ENCODE measurements around the gene TMEM119. TPM values are rescaled to one million over a fixed set of nuclear protein-coding genes. Genes with fewer than 3 reads are reported as not detected.
"Not testable (repeated sequence)": the region's sequence is repeated elsewhere in the genome, so short reads cannot be mapped to it uniquely, and the experiment has no call there.

TMEM119 gene
- total RNA-seq, 1 donor from 2014 or later: 27.2 TPM

GRCh38 chr12:108594323-108594903, 3.5 kb downstream of the TMEM119 start:
- Mint-ChIP-seq H3K27ac (no peak overlapping the region), H3K4me1 (ENCODE audit: unreplicated experiment) (peaks cover 11% of the 10 kb centered on the region), H3K9me3 (no peaks in the 10 kb centered on the region), H3K36me3 (no peaks in the 10 kb centered on the region), H3K27me3 (no peaks in the 10 kb centered on the region), H3K4me3 (no peak overlapping the region)
- TF ChIP-seq CTCF (conservative IDR thresholded peaks at IDR 0.05): no peak
- no peak for DNase-seq (ENCODE audit: extremely low spot score, unreplicated experiment)

- Mint-ChIP-seq H3K9me3 (no peaks in the 10 kb centered on the region), H3K4me1 (ENCODE audit: unreplicated experiment) (peaks cover 12% of the 10 kb centered on the region), H3K36me3 (no peaks in the 10 kb centered on the region), H3K4me3 (no peak overlapping the region), H3K27me3 (no peaks in the 10 kb centered on the region), H3K27ac (no peak overlapping the region)
- no peak for TF ChIP-seq CTCF (conservative IDR thresholded peaks at IDR 0.05)
- no peak for DNase-seq (ENCODE audit: extremely low spot score, unreplicated experiment)
Observed at GRCh38 chr12:108592033-108592909, 5.6 kb downstream of the TMEM119 start.

DNA sequence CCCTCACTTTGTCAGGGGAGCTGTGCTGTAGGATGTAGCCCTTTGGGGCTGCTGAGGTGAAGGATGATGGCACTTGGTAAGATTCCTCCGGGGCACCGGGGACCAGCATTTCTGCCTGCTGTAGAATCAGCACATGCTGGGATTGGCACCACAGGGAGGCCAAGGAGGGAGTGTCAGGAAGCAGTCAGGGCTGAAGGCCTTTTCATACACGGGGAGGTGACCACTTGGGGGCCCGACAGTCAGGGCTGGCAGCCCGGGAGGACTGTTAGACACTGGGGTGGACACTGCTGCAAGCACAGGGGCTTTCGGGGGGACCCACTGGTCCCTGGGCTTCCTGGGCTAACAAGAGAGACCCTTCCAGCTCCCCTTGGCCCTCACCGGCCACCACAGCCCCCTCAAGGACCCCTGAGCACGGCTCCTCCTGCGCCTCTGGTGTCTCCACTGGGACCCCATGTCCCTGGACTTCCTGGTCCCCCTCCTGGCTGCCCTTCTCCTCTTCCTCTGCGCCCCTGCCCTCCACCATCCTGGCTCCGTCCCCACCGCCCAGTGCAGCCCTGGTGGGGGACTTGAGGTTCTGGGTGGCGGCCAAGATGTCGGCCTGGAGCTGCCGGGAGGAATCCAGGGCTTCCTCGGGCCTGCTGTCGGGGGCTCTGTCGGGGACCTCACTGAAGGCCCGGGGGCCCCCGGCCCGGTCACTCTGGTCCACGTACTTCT, 6.5 kb downstream of the TMEM119 start:
- H3K27ac Mint-ChIP-seq: no peak overlapping the region

GRCh38 chr12:108590463-108590862, 7.4 kb downstream of the TMEM119 start:
- peaks cover 11% of the 10 kb centered on the region for H3K4me1 Mint-ChIP-seq (ENCODE audit: unreplicated experiment)
- not testable (repeated sequence) for H3K27ac Mint-ChIP-seq; H3K27me3 Mint-ChIP-seq; DNase-seq (ENCODE audit: extremely low spot score, unreplicated experiment); H3K4me3 Mint-ChIP-seq; H3K9me3 Mint-ChIP-seq; H3K36me3 Mint-ChIP-seq

More for the DNA sequence above, 6.5 kb downstream of the TMEM119 start:
- Mint-ChIP-seq H3K9me3 (no peaks in the 10 kb centered on the region), H3K36me3 (no peaks in the 10 kb centered on the region), H3K27me3 (no peaks in the 10 kb centered on the region), H3K4me3 (no peak overlapping the region), H3K4me1 (ENCODE audit: unreplicated experiment) (peaks cover 11% of the 10 kb centered on the region)
- no peak for TF ChIP-seq CTCF (conservative IDR thresholded peaks at IDR 0.05)
- no peak for DNase-seq (ENCODE audit: extremely low spot score, unreplicated experiment)

DNA sequence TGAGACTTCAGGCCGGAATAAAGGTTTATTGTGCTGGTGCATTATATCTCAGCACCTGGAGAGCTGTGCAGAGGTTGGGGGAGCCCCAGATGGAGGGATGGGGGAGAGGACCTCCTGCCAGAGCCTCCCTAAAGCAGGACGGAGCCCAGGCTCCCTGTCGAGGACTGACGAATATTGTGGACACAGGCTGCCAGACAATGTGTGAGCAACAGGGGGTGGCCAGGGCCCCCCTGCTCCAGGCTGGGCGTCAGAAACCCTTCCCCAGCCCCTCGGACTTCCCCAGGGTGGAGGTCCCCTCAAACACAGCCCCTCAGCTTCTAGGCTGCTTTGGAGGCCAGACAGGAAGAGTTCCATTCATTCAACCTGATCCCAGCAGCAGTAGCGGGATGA, 8.0 kb downstream of the TMEM119 start:
- TF ChIP-seq CTCF (conservative IDR thresholded peaks at IDR 0.05): no peak
- DNase-seq (ENCODE audit: extremely low spot score, unreplicated experiment): no peak
- Mint-ChIP-seq H3K27ac (no peak overlapping the region), H3K4me3 (no peak overlapping the region), H3K27me3 (no peaks in the 10 kb centered on the region), H3K36me3 (no peaks in the 10 kb centered on the region), H3K4me1 (ENCODE audit: unreplicated experiment) (peaks cover 11% of the 10 kb centered on the region), H3K9me3 (no peaks in the 10 kb centered on the region)

Data from type B pancreatic cell (in vitro differentiated cells).